Thoracic aorta (tissue), 2 donors: Measurements from ENCODE around the gene ZCCHC2. TPM values are rescaled to one million over a fixed set of nuclear protein-coding genes. Genes with fewer than 3 reads are reported as not detected.

Experiments
- ATAC-seq: fragments of 150-250 bp; one replicate; pipeline ENCODE4 v1.8.0; 2017; ENCODE audit warnings: low read depth; ENCODE audit not compliant: insufficient number of reproducible peaks, low FRiP score
- DNase-seq: peaks from one replicate; pipeline ENCODE4 v3.0.0-alpha.2; 2020; ENCODE audit warnings: low spot score
- H3K27ac ChIP-seq, 2 donors: fragments of 200-600 bp; sonication (generic); 1 replicate in 1 of 2; 2 replicates in 1 of 2; pipeline ENCODE4 v1.5.1; 2016; ENCODE audit warnings: mild to moderate bottlenecking in 2 of 2, moderate library complexity in 2 of 2
- H3K27me3 ChIP-seq: fragments of 200-600 bp; sonication (generic); replicated peaks from 2 replicates; pipeline ENCODE4 v1.6.0; 2016; ENCODE audit warnings: mild to moderate bottlenecking; ENCODE audit not compliant: insufficient read depth
- H3K36me3 ChIP-seq: fragments of 200-600 bp; sonication (generic); one replicate; pipeline ENCODE4 v1.5.1; 2016
- H3K4me1 ChIP-seq, 2 donors: fragments of 200-600 bp; sonication (generic); 1 replicate in 1 of 2; 2 replicates in 1 of 2; pipeline versions ENCODE4 v1.5.1 to v1.6.0; 2016; ENCODE audit warnings: low read depth in 2 of 2, mild to moderate bottlenecking in 1 of 2; ENCODE audit not compliant: control insufficient read depth in 1 of 2
- H3K4me3 ChIP-seq: fragments of 200-600 bp; sonication (generic); 2 replicates; pipeline ENCODE4 v1.5.1; 2016; ENCODE audit warnings: mild to moderate bottlenecking
- H3K9me3 ChIP-seq: fragments of 200-600 bp; sonication (generic); 2 replicates; pipeline ENCODE4 v1.5.1; 2016
- CTCF ChIP-seq: fragments of 200-600 bp; sonication (generic); IDR thresholded peaks from one replicate; pipeline ENCODE4 v1.5.1; 2019; ENCODE audit warnings: antibody characterized with exemption
- total RNA-seq, 2 donors: library from RNA; depleted of rRNA; stranded (reverse); fragments of >200 nt; gene quantifications; one replicate each; pipeline versions ENCODE4 v1.1.0 to v1.2.3, GENCODE V29; 2016

Gene ZCCHC2
- total RNA-seq, 2 donors from 2014 or later = 33.9 to 38.7 TPM

GRCh38 chr18:62486290-62486964 lies 36.4 kb upstream of the ZCCHC2 start:
- no peak for ATAC-seq
- Histone ChIP-seq H3K9me3 (no peaks in the 10 kb centered on the region), H3K27ac (no peak overlapping the region), H3K27me3 (no peaks in the 10 kb centered on the region), H3K4me1 (no peaks in the 10 kb centered on the region), H3K36me3 (no peaks in the 10 kb centered on the region), H3K4me3 (no peak overlapping the region)
- TF ChIP-seq CTCF = no peak
- DNase-seq = no peak

GRCh38 chr18:62487161-62487560 lies 35.7 kb upstream of the ZCCHC2 start:
- Histone ChIP-seq H3K27ac (no peak overlapping the region), H3K36me3 (no peaks in the 10 kb centered on the region), H3K4me1 (no peaks in the 10 kb centered on the region), H3K27me3 (no peaks in the 10 kb centered on the region), H3K4me3 (no peak overlapping the region), H3K9me3 (no peaks in the 10 kb centered on the region)
- ATAC-seq = no peak
- no peak for DNase-seq
- TF ChIP-seq CTCF = no peak

- H3K4me1 ChIP-seq = no peaks in the 10 kb centered on the region
- H3K36me3 ChIP-seq = no peaks in the 10 kb centered on the region
- no peaks in the 10 kb centered on the region for H3K9me3 ChIP-seq
- no peak for DNase-seq
- H3K4me3 ChIP-seq = no peak overlapping the region
- ATAC-seq = no peak
- no peaks in the 10 kb centered on the region for H3K27me3 ChIP-seq
- no peak for TF ChIP-seq CTCF
- H3K27ac ChIP-seq = no peak overlapping the region
Measured at GRCh38 chr18:62490967-62491695, 31.7 kb upstream of the ZCCHC2 start.

GRCh38 chr18:62493033-62493862 lies 29.6 kb upstream of the ZCCHC2 start:
- TF ChIP-seq CTCF = no peak
- Histone ChIP-seq H3K9me3 (no peaks in the 10 kb centered on the region), H3K27ac (no peak overlapping the region), H3K4me1 (no peaks in the 10 kb centered on the region), H3K27me3 (no peaks in the 10 kb centered on the region), H3K36me3 (no peaks in the 10 kb centered on the region), H3K4me3 (no peak overlapping the region)
- ATAC-seq (no peak), DNase-seq (no peak)

- Histone ChIP-seq H3K27me3 (no peaks in the 10 kb centered on the region), H3K4me1 (no peaks in the 10 kb centered on the region), H3K36me3 (no peaks in the 10 kb centered on the region), H3K27ac (no peak overlapping the region), H3K9me3 (no peaks in the 10 kb centered on the region), H3K4me3 (no peak overlapping the region)
- no peak for TF ChIP-seq CTCF
- ATAC-seq (no peak), DNase-seq (no peak)
Measured at GRCh38 chr18:62494764-62495163, 28.1 kb upstream of the ZCCHC2 start.
